Renal cortical epithelial cell (primary cell): ENCODE results near the gene ZNF311. TPM values are rescaled to one million over a fixed set of nuclear protein-coding genes. Genes with fewer than 3 reads are reported as not detected.
A peak's percentile ranks its signal among the peaks of the same experiment; 100 is the strongest.

Experiments
- DNase-seq: peaks from one replicate; pipeline ENCODE4 v3.0.0-alpha.2; 2011; ENCODE audit warnings: low read depth
- total RNA-seq: library from RNA; depleted of rRNA; stranded (reverse); fragments of >200 nt; gene quantifications from 2 replicates; pipeline ENCODE4 v1.2.3, GENCODE V29; 2014

The ZNF311 gene
- total RNA-seq, result 1.6 and 2.1 TPM in 2 replicates

GRCh38 chr6:29005183-29005885 lies at the start of gene ZNF311:
ZNF311 (minus strand) TSS chr6:29005315; CDS start chr6:29003954, 1,361 bp downstream.
- DNase-seq, result peak; percentile 73

- no peak for DNase-seq
Observed at GRCh38 chr6:29051680-29052079, 46.6 kb upstream of the ZNF311 start.

GRCh38 chr6:29045075-29045474 lies 40.0 kb upstream of the ZNF311 start, which contains the start of gene OR2W1:
OR2W1 (minus strand) TSS chr6:29045175; CDS start chr6:29045175, 0 bp downstream.
- no peak for DNase-seq

- DNase-seq, result no peak
Observed at GRCh38 chr6:29035951-29036350, 30.8 kb upstream of the ZNF311 start.

- no peak for DNase-seq
Observed at GRCh38 chr6:29028821-29029220, 23.7 kb upstream of the ZNF311 start.

GRCh38 chr6:29025927-29026585 lies 20.9 kb upstream of the ZNF311 start:
- no peak for DNase-seq

GRCh38 chr6:29021434-29021833 lies 16.3 kb upstream of the ZNF311 start:
- DNase-seq, result no peak

GRCh38 chr6:29019629-29020028 lies 14.5 kb upstream of the ZNF311 start:
- DNase-seq, result no peak

GRCh38 chr6:29017428-29017802 lies 12.3 kb upstream of the ZNF311 start:
- no peak for DNase-seq

GRCh38 chr6:29016559-29017427 lies 11.7 kb upstream of the ZNF311 start:
- peak; percentile 73 for DNase-seq

- peak; percentile 16 for DNase-seq
Observed at GRCh38 chr6:29014729-29015608, 9.9 kb upstream of the ZNF311 start.

- DNase-seq, result peak; percentile 27
Observed at GRCh38 chr6:29011276-29011734, 6.2 kb upstream of the ZNF311 start.

GRCh38 chr6:29009358-29009757 lies 4.2 kb upstream of the ZNF311 start:
- DNase-seq, result no peak

GRCh38 chr6:29008089-29008488 lies 3.0 kb upstream of the ZNF311 start:
- no peak for DNase-seq

- no peak for DNase-seq
Observed at GRCh38 chr6:28996844-28997510, 8.1 kb downstream of the ZNF311 start.

GRCh38 chr6:28995093-28995650 lies 9.9 kb downstream of the ZNF311 start:
- DNase-seq, result no peak

GRCh38 chr6:28988536-28989311 lies 16.4 kb downstream of the ZNF311 start:
- DNase-seq, result peak; percentile 25

- peak; percentile 98 for DNase-seq
Observed at GRCh38 chr6:28985462-28986164, 19.5 kb downstream of the ZNF311 start.

GRCh38 chr6:28983838-28984237 lies 21.3 kb downstream of the ZNF311 start:
- DNase-seq, result no peak
